GM12878 (cell line): ENCODE measurements around the gene TSR1. TPM values are rescaled to one million over a fixed set of nuclear protein-coding genes. Genes with fewer than 3 reads are reported as not detected.

Source experiments
- ATAC-seq: fragments of 200-7000 bp; cut with Tn5 transposase; 3 replicates; pipeline ENCODE4 v1.9.1; 2020; ENCODE audit warnings: mild to moderate bottlenecking, moderate library complexity
- BruUV-seq: library from RNA; stranded (reverse); fragments of 400-500 nt; replicated peaks from 2 replicates; lab custom pipeline; 2021; lab: Mats Ljungman, UMichigan
- CTCF ChIA-PET: fragments of 300-600 bp; sonication (Branson Sonifier 250); formaldehyde crosslinking; extraction: SDS; loops from one replicate; lab custom pipeline; 2021; ENCODE audit warnings: inconsistent platforms; lab: Yijun Ruan, JAX
- POLR2A ChIA-PET: fragments of 350-600 bp; formaldehyde crosslinking; extraction: SDS; loops from one replicate; lab custom pipeline; 2021; ENCODE audit warnings: inconsistent platforms; lab: Charles Lee
- RAD21 ChIA-PET: fragments of 300-600 bp; sonication (Branson Sonifier 250); formaldehyde crosslinking; loops from one replicate; lab custom pipeline; 2023; ENCODE audit warnings: antibody characterized with exemption; ENCODE audit not compliant: unreplicated experiment; lab: Charles Lee
- SMC1A ChIA-PET: fragments of 300-600 bp; sonication (Branson Sonifier 250); formaldehyde crosslinking; loops from one replicate; lab custom pipeline; 2023; ENCODE audit not compliant: unreplicated experiment, uncharacterized antibody; lab: Charles Lee
- DNase-seq: peaks from one replicate; pipeline ENCODE4 v3.0.0-alpha.2; 2011; ENCODE audit warnings: low read depth, low spot score
- FAIRE-seq: peaks from 3 replicates; lab custom pipeline; 2011; peaks lifted over from hg19 to GRCh38; lab: Jason Lieb, UNC
- H2AFZ ChIP-seq: 2 replicates; pipeline ENCODE4 v1.6.0; 2011; ENCODE audit warnings: low read depth, low read length, control low read depth; ENCODE audit not compliant: control insufficient read depth
- H3K27ac ChIP-seq: 2 replicates; pipeline ENCODE4 v1.5.1; 2011; ENCODE audit warnings: control low read depth; ENCODE audit not compliant: control insufficient read depth, insufficient read depth
- H3K27me3 ChIP-seq, 2 experiments: replicated peaks in 1 of 2; 2 replicates each; pipeline versions ENCODE4 v1.6.0 to v1.6.1; 2011; ENCODE audit warnings: low read length in 1 of 2; ENCODE audit not compliant: control insufficient read depth in 2 of 2, insufficient read depth in 2 of 2
- H3K36me3 ChIP-seq, 2 experiments: 2 replicates each; pipeline ENCODE4 v1.5.1; 2011; ENCODE audit warnings: low read length in 1 of 2; ENCODE audit not compliant: control insufficient read depth in 2 of 2, insufficient read depth in 2 of 2
- H3K4me1 ChIP-seq: 2 replicates; pipeline ENCODE4 v1.6.1; 2011; ENCODE audit warnings: mild to moderate bottlenecking, low read length, moderate library complexity, mixed read lengths; ENCODE audit not compliant: control insufficient read depth, insufficient read depth
- H3K4me2 ChIP-seq: 2 replicates; pipeline ENCODE4 v1.6.0; 2011; ENCODE audit warnings: control low read depth; ENCODE audit not compliant: control insufficient read depth, insufficient read depth
- H3K4me3 ChIP-seq: fragments of 200-600 bp; sonication (generic); 2 replicates; pipeline ENCODE4 v1.5.1; 2016
- H3K79me2 ChIP-seq: 2 replicates; pipeline ENCODE4 v1.6.0; 2011; ENCODE audit warnings: low read length; ENCODE audit not compliant: control insufficient read depth, insufficient read depth
- H3K9ac ChIP-seq: 2 replicates; pipeline ENCODE4 v1.8.0; 2011; ENCODE audit warnings: low read length, control low read depth, mixed read lengths; ENCODE audit not compliant: control insufficient read depth, insufficient read depth
- H3K9me3 ChIP-seq: replicated peaks from 3 replicates; pipeline ENCODE4 v1.5.1; 2011; ENCODE audit warnings: mild to moderate bottlenecking, low read length; ENCODE audit not compliant: control insufficient read depth, insufficient read depth
- H4K20me1 ChIP-seq: 2 replicates; pipeline ENCODE4 v1.6.0; 2011; ENCODE audit not compliant: control insufficient read depth, insufficient read depth
- BACH1 ChIP-seq: fragments of 450-650 bp; IDR thresholded peaks from 2 replicates; pipeline ENCODE4 v1.6.1; 2017; ENCODE audit warnings: mild to moderate bottlenecking, borderline replicate concordance
- BMI1 ChIP-seq: fragments of 450-650 bp; IDR thresholded peaks from 2 replicates; pipeline ENCODE4 v1.6.1; 2016; ENCODE audit warnings: mild to moderate bottlenecking, moderate library complexity, borderline replicate concordance
- CBX3 ChIP-seq: fragments of 200-600 bp; sonication (generic); IDR thresholded peaks from 2 replicates; pipeline ENCODE4 v1.6.1; 2016; ENCODE audit warnings: low read depth, borderline replicate concordance
- EZH2 ChIP-seq: IDR thresholded peaks from 2 replicates; pipeline ENCODE4 v1.6.1; 2012; ENCODE audit warnings: low read depth, mild to moderate bottlenecking, control low read depth, inconsistent platforms, low read length, borderline replicate concordance; ENCODE audit not compliant: control insufficient read depth
- HDAC2 ChIP-seq: fragments of 200-600 bp; sonication (generic); IDR thresholded peaks from 2 replicates; pipeline ENCODE4 v1.6.1; 2017
- IKZF1 ChIP-seq: fragments of 450-650 bp; conservative IDR thresholded peaks from 2 replicates; pipeline ENCODE4 v1.6.1; 2017; ENCODE audit warnings: antibody characterized with exemption, mild to moderate bottlenecking
- JUND ChIP-seq: IDR thresholded peaks from 2 replicates; pipeline ENCODE4 v1.6.1; 2012; ENCODE audit warnings: low read depth, mild to moderate bottlenecking, low read length, improper control_type of control experiment, moderate library complexity
- NR2C1 ChIP-seq: fragments of 450-650 bp; IDR thresholded peaks from 2 replicates; pipeline ENCODE4 v1.6.1; 2017; ENCODE audit warnings: antibody characterized with exemption, mild to moderate bottlenecking, moderate library complexity
- NR2F1 ChIP-seq: fragments of 450-650 bp; conservative IDR thresholded peaks from 2 replicates; pipeline ENCODE4 v1.6.1; 2017; ENCODE audit warnings: mild to moderate bottlenecking
- PAX5 ChIP-seq: IDR thresholded peaks from 2 replicates; pipeline ENCODE4 v1.6.1; 2011; ENCODE audit warnings: low read depth, low read length, borderline replicate concordance
- PML ChIP-seq: IDR thresholded peaks from 2 replicates; pipeline ENCODE4 v1.6.1; 2012; ENCODE audit warnings: low read length, inconsistent platforms
- POU2F2 ChIP-seq: IDR thresholded peaks from 3 replicates; pipeline ENCODE4 v1.6.1; 2011; ENCODE audit warnings: low read depth, mild to moderate bottlenecking, low read length, borderline replicate concordance
- YY1 ChIP-seq: IDR thresholded peaks from 2 replicates; pipeline ENCODE4 v1.6.1; 2011; ENCODE audit warnings: low read depth, mild to moderate bottlenecking, low read length
- WGBS: methylation state at CpG from one replicate; pipeline ENCODE4 v1.1.6; 2016; ENCODE audit warnings: low lambda C conversion rate; ENCODE audit not compliant: insufficient replicate concordance, insufficient coverage; ENCODE audit errors: missing lambda C conversion rate; 5-methylcytosine and 5-hydroxymethylcytosine counted together
- in situ Hi-C: fragments of 300-500 bp; cut with MboI; formaldehyde crosslinking; loops from 9 replicates; pipeline ENCODE4 v1.14.3; 2018; ENCODE audit warnings: mixed read lengths
- intact Hi-C: fragments of 100-400 bp; cut with micrococcal nuclease; formaldehyde crosslinking; loops from one replicate; pipeline ENCODE4 v1.14.2; 2022; ENCODE audit not compliant: unreplicated experiment
- polyA plus RNA-seq, 11 experiments: library from polyadenylated mRNA; depleted of rRNA in 4 of 11; unstranded in 6 of 11; stranded (reverse) in 5 of 11; fragments of >200 nt; fragmentation: Nextera tagmentation in 4 of 11; fragmentation: Illumina TruSeq in 1 of 11; extraction: Ambion mirVana in 4 of 11; extraction: Trizol in 1 of 11; gene quantifications; 1 replicate in 1 of 11; 2 replicates in 10 of 11; pipeline versions ENCODE4 v1.2.1 to v1.2.3, GENCODE V29; 2011 to 2016; ENCODE audit warnings: inconsistent platforms in 2 of 11, missing spikeins in 2 of 11, low read depth in 1 of 11
- total RNA-seq, 4 experiments: library from RNA; depleted of rRNA in 3 of 4; stranded (reverse); fragments of >200 nt in 3 of 4; fragmentation: Illumina TruSeq in 1 of 4; extraction: Trizol in 1 of 4; gene quantifications; 2 replicates each; pipeline versions ENCODE4 v1.2.1 to v1.2.3, GENCODE V29; 2013 to 2021
- TF ChIP-seq, protein P1 (sequence below): IDR thresholded peaks from 2 replicates; pipeline ENCODE4 v1.6.1; 2011; ENCODE audit warnings: low read depth, low read length, improper control_type of control experiment, borderline replicate concordance
- TF ChIP-seq, protein P2 (sequence below): fragments of 450-650 bp; conservative IDR thresholded peaks from 2 replicates; pipeline ENCODE4 v1.6.1; 2017; ENCODE audit warnings: mild to moderate bottlenecking, moderate library complexity
- TF ChIP-seq, protein P3 (sequence below): fragments of 450-650 bp; IDR thresholded peaks from 2 replicates; pipeline ENCODE4 v1.6.1; 2017; ENCODE audit warnings: low read depth, mild to moderate bottlenecking, moderate library complexity
- TF ChIP-seq, protein P4 (sequence below): IDR thresholded peaks from 2 replicates; pipeline ENCODE4 v1.6.1; 2012; ENCODE audit warnings: low read depth, low read length, improper control_type of control experiment

Gene TSR1
- total and polyA plus RNA-seq, 10 of the 15 experiments (the other 5 are each of a cell fraction or from before 2014, with no cell fraction given) = 14.7 to 100 (median 46.9) TPM

DNA sequence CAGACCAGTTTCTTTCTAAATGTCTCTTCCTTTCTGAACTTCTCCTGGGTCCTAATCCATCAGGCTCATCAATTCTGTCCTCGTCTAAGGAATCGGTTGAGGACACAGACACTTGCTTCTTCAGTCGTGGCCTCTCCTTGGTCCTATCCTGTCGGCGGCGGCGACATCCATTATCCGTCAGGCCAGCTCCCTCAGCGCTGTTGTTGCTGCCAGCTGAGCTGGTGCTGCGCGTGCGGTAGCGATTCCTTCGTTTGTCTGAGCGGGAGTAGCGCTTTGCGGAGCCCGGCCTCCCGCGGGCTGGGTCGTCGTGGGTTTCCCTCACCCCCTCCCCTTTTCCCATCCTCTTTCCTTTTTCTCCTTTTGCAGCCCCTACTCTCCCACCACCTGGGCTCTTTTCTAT, 36.5 kb downstream of the TSR1 start (continued):
- TF ChIP-seq IKZF1 = no peak
- no peak for TF ChIP-seq EZH2

DNA sequence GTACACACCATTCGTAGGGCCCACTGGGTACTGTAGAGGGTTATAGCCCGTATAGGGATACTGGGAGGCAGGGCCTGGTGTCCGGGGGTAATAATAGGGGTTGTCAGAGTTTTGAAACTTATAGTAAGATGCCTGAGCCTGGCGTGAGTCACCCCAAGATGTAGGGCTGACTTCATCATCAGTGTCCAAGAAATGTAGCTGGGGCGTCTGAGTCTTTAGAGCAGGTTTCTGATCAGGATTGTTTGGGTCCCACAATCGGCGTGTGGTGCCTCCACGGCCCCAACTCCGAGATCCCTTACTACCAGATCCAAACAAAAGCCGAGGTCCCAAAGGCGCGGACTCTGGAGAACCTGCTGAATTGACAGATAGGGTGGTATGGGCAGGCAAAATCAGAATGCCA, 37.1 kb downstream of the TSR1 start:
- H3K9ac ChIP-seq = no peak overlapping the region
- H3K4me1 ChIP-seq = peaks cover 14% of the 10 kb centered on the region
- H3K79me2 ChIP-seq = peaks cover 43% of the 10 kb centered on the region
- H3K4me3 ChIP-seq = no peak overlapping the region
- ATAC-seq (no peak), FAIRE-seq (no peak), DNase-seq (no peak)
- H3K4me2 ChIP-seq = no peak overlapping the region
- H3K36me3 ChIP-seq = peaks cover 5 to 22% of the 10 kb centered on the region in 2 experiments
- SMC1A ChIA-PET = no interaction called here
- H3K27me3 ChIP-seq = no peaks in the 10 kb centered on the region
- no TSS peak for BruUV-seq
- no peak overlapping the region for H2AFZ ChIP-seq
- WGBS = 94% methylated on average over 12 of the region's 12 CpGs
- CTCF ChIA-PET = no interaction called here
- intact Hi-C loops = no loop called here
- RAD21 ChIA-PET = interaction anchor here (0.6 kb wide), 1 partner anchor 12 kb away, joined by 4 read pairs; no protein-coding TSS in a partner anchor
- H4K20me1 ChIP-seq = no peaks in the 10 kb centered on the region
- POLR2A ChIA-PET = no interaction called here
- in situ Hi-C loops = no loop called here
- H3K27ac ChIP-seq = no peak overlapping the region
- H3K9me3 ChIP-seq = no peaks in the 10 kb centered on the region; the same call in 2 of the 3 replicates
- TF ChIP-seq, protein P1, sequence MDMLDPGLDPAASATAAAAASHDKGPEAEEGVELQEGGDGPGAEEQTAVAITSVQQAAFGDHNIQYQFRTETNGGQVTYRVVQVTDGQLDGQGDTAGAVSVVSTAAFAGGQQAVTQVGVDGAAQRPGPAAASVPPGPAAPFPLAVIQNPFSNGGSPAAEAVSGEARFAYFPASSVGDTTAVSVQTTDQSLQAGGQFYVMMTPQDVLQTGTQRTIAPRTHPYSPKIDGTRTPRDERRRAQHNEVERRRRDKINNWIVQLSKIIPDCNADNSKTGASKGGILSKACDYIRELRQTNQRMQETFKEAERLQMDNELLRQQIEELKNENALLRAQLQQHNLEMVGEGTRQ = no peak
- TF ChIP-seq, protein P2, sequence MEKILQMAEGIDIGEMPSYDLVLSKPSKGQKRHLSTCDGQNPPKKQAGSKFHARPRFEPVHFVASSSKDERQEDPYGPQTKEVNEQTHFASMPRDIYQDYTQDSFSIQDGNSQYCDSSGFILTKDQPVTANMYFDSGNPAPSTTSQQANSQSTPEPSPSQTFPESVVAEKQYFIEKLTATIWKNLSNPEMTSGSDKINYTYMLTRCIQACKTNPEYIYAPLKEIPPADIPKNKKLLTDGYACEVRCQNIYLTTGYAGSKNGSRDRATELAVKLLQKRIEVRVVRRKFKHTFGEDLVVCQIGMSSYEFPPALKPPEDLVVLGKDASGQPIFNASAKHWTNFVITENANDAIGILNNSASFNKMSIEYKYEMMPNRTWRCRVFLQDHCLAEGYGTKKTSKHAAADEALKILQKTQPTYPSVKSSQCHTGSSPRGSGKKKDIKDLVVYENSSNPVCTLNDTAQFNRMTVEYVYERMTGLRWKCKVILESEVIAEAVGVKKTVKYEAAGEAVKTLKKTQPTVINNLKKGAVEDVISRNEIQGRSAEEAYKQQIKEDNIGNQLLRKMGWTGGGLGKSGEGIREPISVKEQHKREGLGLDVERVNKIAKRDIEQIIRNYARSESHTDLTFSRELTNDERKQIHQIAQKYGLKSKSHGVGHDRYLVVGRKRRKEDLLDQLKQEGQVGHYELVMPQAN = no peak
- TF ChIP-seq, protein P3, sequence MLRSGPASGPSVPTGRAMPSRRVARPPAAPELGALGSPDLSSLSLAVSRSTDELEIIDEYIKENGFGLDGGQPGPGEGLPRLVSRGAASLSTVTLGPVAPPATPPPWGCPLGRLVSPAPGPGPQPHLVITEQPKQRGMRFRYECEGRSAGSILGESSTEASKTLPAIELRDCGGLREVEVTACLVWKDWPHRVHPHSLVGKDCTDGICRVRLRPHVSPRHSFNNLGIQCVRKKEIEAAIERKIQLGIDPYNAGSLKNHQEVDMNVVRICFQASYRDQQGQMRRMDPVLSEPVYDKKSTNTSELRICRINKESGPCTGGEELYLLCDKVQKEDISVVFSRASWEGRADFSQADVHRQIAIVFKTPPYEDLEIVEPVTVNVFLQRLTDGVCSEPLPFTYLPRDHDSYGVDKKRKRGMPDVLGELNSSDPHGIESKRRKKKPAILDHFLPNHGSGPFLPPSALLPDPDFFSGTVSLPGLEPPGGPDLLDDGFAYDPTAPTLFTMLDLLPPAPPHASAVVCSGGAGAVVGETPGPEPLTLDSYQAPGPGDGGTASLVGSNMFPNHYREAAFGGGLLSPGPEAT = no peak
- TF ChIP-seq POU2F2 = no peak
- TF ChIP-seq NR2C1 = no peak
- no peak for TF ChIP-seq JUND
- TF ChIP-seq, protein P4, sequence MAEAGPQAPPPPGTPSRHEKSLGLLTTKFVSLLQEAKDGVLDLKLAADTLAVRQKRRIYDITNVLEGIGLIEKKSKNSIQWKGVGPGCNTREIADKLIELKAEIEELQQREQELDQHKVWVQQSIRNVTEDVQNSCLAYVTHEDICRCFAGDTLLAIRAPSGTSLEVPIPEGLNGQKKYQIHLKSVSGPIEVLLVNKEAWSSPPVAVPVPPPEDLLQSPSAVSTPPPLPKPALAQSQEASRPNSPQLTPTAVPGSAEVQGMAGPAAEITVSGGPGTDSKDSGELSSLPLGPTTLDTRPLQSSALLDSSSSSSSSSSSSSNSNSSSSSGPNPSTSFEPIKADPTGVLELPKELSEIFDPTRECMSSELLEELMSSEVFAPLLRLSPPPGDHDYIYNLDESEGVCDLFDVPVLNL = no peak
- TF ChIP-seq IKZF1 = no peak
- TF ChIP-seq PAX5 = no peak
- no peak for TF ChIP-seq NR2F1
- TF ChIP-seq CBX3 = no peak
- no peak for TF ChIP-seq HDAC2
- no peak for TF ChIP-seq YY1
- no peak for TF ChIP-seq PML
- no peak for TF ChIP-seq BACH1
- no peak for TF ChIP-seq BMI1
